Measurements from ENCODE around the gene PRPF40A.
"Not testable (repeated sequence)": the region's sequence is repeated elsewhere in the genome, so short reads cannot be mapped to it uniquely, and the experiment has no call there.

The PRPF40A gene

GRCh38 chr2:152717228-152718075, at the start of gene PRPF40A:
TSS of gene PRPF40A (minus strand) at chr2:152717461. CDS start at chr2:152717439, 22 bp downstream.
- peak; percentile 99 for DNase-seq

- DNase-seq: no peak
Observed at GRCh38 chr2:152766928-152767327, 49.7 kb upstream of the PRPF40A start.

- DNase-seq: no peak
Observed at GRCh38 chr2:152763651-152764050, 46.4 kb upstream of the PRPF40A start.

GRCh38 chr2:152763208-152763607, 45.9 kb upstream of the PRPF40A start:
- DNase-seq: not testable (repeated sequence)

GRCh38 chr2:152762202-152762601, 44.9 kb upstream of the PRPF40A start:
- peak; percentile 49 for DNase-seq

GRCh38 chr2:152761214-152761613, 44.0 kb upstream of the PRPF40A start:
- DNase-seq: no peak

GRCh38 chr2:152759290-152760072, 42.2 kb upstream of the PRPF40A start:
- no peak for DNase-seq

GRCh38 chr2:152755029-152755428, 37.8 kb upstream of the PRPF40A start:
- no peak for DNase-seq

GRCh38 chr2:152747751-152748150, 30.5 kb upstream of the PRPF40A start:
- DNase-seq: not testable (repeated sequence)

GRCh38 chr2:152743002-152743401, 25.7 kb upstream of the PRPF40A start:
- peak; percentile 36 for DNase-seq

GRCh38 chr2:152740743-152741328, 23.6 kb upstream of the PRPF40A start:
- DNase-seq: peak; percentile 62

GRCh38 chr2:152739705-152740104, 22.4 kb upstream of the PRPF40A start:
- not testable (repeated sequence) for DNase-seq

GRCh38 chr2:152738438-152738837, 21.2 kb upstream of the PRPF40A start:
- DNase-seq: no peak

- DNase-seq: not testable (repeated sequence)
Observed at GRCh38 chr2:152737509-152737908, 20.2 kb upstream of the PRPF40A start.

GRCh38 chr2:152730591-152731333, 13.5 kb upstream of the PRPF40A start:
- DNase-seq: no peak

GRCh38 chr2:152729844-152730243, 12.6 kb upstream of the PRPF40A start:
- DNase-seq: no peak

GRCh38 chr2:152723918-152724317, 6.7 kb upstream of the PRPF40A start:
- DNase-seq: no peak

- not testable (repeated sequence) for DNase-seq
Observed at GRCh38 chr2:152722639-152723038, 5.4 kb upstream of the PRPF40A start.

GRCh38 chr2:152720794-152721193, 3.5 kb upstream of the PRPF40A start:
- no peak for DNase-seq

GRCh38 chr2:152718909-152719645, 1.8 kb upstream of the PRPF40A start:
- peak; percentile 94 for DNase-seq

GRCh38 chr2:152718076-152718908, 1.0 kb upstream of the PRPF40A start, which contains the start of gene ARL6IP6:
TSS of gene ARL6IP6 (plus strand) at chr2:152718620. CDS start at chr2:152718625, 5 bp downstream.
- peak; percentile 96 for DNase-seq
